K562 (cell line): ENCODE measurements around the gene ZDHHC14. TPM values are rescaled to one million over a fixed set of nuclear protein-coding genes. Genes with fewer than 3 reads are reported as not detected.

Experiments used
- BHLHE40 ChIP-seq: IDR thresholded peaks from 2 replicates; pipeline ENCODE4 v1.6.1; 2011; ENCODE audit warnings: low read length, improper control_type of control experiment
- CBX1 ChIP-seq: sonication (generic); IDR thresholded peaks from 2 replicates; pipeline ENCODE4 v1.6.1; 2016; ENCODE audit warnings: antibody characterized with exemption, low read depth, mild to moderate bottlenecking
- DEAF1 ChIP-seq: fragments of 450-650 bp; formaldehyde crosslinking; IDR thresholded peaks from 2 replicates; pipeline ENCODE4 v1.4.0; 2020; ENCODE audit warnings: mild to moderate bottlenecking, moderate library complexity
- EP300 ChIP-seq: IDR thresholded peaks from 2 replicates; pipeline ENCODE4 v1.6.1; 2012; ENCODE audit warnings: low read length, improper control_type of control experiment
- NEUROD1 ChIP-seq: fragments of 150-350 bp; IDR thresholded peaks from 2 replicates; pipeline ENCODE4 v1.6.1; 2014; ENCODE audit warnings: borderline replicate concordance, low read length, low read depth; ENCODE audit not compliant: partially characterized antibody
- PHF21A ChIP-seq: fragments of 450-650 bp; IDR thresholded peaks from 2 replicates; pipeline ENCODE4 v1.6.1; 2017; ENCODE audit warnings: low read depth, borderline replicate concordance
- TCF15 ChIP-seq: fragments of 250-450 bp; sonication (Bioruptor Pico); IDR thresholded peaks from 2 replicates; pipeline ENCODE4 v1.8.0; 2022; ENCODE audit warnings: moderate library complexity, mild to moderate bottlenecking, inconsistent platforms
- ZBTB17 ChIP-seq: fragments of 450-650 bp; formaldehyde crosslinking; IDR thresholded peaks from 2 replicates; pipeline ENCODE4 v1.4.0; 2020; ENCODE audit warnings: mild to moderate bottlenecking
- ZNF384 ChIP-seq: IDR thresholded peaks from 2 replicates; pipeline ENCODE4 v1.6.1; 2012; ENCODE audit warnings: low read depth, low read length, improper control_type of control experiment
- ZNF830 ChIP-seq: fragments of 250-450 bp; sonication (Bioruptor Pico); IDR thresholded peaks from 2 replicates; pipeline ENCODE4 v1.5.0; 2021; ENCODE audit warnings: mild to moderate bottlenecking
- polyA plus RNA-seq, 8 experiments: library from polyadenylated mRNA; depleted of rRNA in 4 of 8; stranded (reverse) in 5 of 8; unstranded in 3 of 8; fragments of >200 nt; fragmentation: Nextera tagmentation in 2 of 8; fragmentation: Illumina TruSeq in 1 of 8; extraction: Ambion mirVana in 2 of 8; extraction: Trizol in 1 of 8; gene quantifications; 2 replicates each; pipeline versions ENCODE4 v1.2.1 to v1.2.3, GENCODE V29; 2011 to 2014; ENCODE audit warnings: inconsistent platforms in 1 of 8, missing spikeins in 1 of 8
- total RNA-seq, 7 experiments: library from RNA; depleted of rRNA in 6 of 7; stranded (reverse); fragments of >200 nt in 6 of 7; fragmentation: Illumina TruSeq in 2 of 7; extraction: Trizol in 2 of 7; gene quantifications; 2 replicates each; pipeline versions ENCODE4 v1.2.1 to v1.2.3, GENCODE V29; 2011 to 2021; ENCODE audit warnings: low replicate concordance in 1 of 7
- TF ChIP-seq, protein P1 (sequence below): fragments of 450-650 bp; IDR thresholded peaks from 2 replicates; pipeline ENCODE4 v1.6.1; 2017; ENCODE audit warnings: antibody characterized with exemption, mild to moderate bottlenecking
- TF ChIP-seq, protein P2 (sequence below): sonication (generic); formaldehyde crosslinking; IDR thresholded peaks from 2 replicates; pipeline ENCODE4 v1.8.0; 2022; ENCODE audit warnings: mild to moderate bottlenecking, missing genetic modification reagents
- TF ChIP-seq, protein P3 (sequence below): sonication (generic); formaldehyde crosslinking; IDR thresholded peaks from 2 replicates; pipeline ENCODE4 v1.8.0; 2022; ENCODE audit warnings: mild to moderate bottlenecking, missing genetic modification reagents
- TF ChIP-seq, protein P4 (sequence below): fragments of 450-650 bp; IDR thresholded peaks from 2 replicates; pipeline ENCODE4 v1.7.0; 2016; ENCODE audit warnings: borderline replicate concordance
- TF ChIP-seq, protein P5 (sequence below): fragments of 250-450 bp; sonication (Bioruptor Pico); IDR thresholded peaks from 2 replicates; pipeline ENCODE4 v1.4.0; 2020; ENCODE audit warnings: mild to moderate bottlenecking, moderate library complexity, borderline replicate concordance

Gene ZDHHC14
- total and polyA plus RNA-seq, 9 of the 15 experiments (the other 6 are each of a cell fraction or from before 2014, with no cell fraction given): 0.92 to 23.1 (median 13.8) TPM

GRCh38 chr6:157433678-157434081 lies 52.7 kb downstream of the ZDHHC14 start (continued):
- TF ChIP-seq, protein P1, sequence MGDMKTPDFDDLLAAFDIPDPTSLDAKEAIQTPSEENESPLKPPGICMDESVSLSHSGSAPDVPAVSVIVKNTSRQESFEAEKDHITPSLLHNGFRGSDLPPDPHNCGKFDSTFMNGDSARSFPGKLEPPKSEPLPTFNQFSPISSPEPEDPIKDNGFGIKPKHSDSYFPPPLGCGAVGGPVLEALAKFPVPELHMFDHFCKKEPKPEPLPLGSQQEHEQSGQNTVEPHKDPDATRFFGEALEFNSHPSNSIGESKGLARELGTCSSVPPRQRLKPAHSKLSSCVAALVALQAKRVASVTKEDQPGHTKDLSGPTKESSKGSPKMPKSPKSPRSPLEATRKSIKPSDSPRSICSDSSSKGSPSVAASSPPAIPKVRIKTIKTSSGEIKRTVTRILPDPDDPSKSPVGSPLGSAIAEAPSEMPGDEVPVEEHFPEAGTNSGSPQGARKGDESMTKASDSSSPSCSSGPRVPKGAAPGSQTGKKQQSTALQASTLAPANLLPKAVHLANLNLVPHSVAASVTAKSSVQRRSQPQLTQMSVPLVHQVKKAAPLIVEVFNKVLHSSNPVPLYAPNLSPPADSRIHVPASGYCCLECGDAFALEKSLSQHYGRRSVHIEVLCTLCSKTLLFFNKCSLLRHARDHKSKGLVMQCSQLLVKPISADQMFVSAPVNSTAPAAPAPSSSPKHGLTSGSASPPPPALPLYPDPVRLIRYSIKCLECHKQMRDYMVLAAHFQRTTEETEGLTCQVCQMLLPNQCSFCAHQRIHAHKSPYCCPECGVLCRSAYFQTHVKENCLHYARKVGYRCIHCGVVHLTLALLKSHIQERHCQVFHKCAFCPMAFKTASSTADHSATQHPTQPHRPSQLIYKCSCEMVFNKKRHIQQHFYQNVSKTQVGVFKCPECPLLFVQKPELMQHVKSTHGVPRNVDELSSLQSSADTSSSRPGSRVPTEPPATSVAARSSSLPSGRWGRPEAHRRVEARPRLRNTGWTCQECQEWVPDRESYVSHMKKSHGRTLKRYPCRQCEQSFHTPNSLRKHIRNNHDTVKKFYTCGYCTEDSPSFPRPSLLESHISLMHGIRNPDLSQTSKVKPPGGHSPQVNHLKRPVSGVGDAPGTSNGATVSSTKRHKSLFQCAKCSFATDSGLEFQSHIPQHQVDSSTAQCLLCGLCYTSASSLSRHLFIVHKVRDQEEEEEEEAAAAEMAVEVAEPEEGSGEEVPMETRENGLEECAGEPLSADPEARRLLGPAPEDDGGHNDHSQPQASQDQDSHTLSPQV: peak; percentile 77
- TF ChIP-seq, protein P2, sequence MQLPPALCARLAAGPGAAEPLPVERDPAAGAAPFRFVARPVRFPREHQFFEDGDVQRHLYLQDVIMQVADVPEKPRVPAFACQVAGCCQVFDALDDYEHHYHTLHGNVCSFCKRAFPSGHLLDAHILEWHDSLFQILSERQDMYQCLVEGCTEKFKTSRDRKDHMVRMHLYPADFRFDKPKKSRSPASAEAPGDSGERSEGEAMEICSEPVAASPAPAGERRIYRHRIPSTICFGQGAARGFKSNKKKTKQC: no peak
- TF ChIP-seq, protein P3, sequence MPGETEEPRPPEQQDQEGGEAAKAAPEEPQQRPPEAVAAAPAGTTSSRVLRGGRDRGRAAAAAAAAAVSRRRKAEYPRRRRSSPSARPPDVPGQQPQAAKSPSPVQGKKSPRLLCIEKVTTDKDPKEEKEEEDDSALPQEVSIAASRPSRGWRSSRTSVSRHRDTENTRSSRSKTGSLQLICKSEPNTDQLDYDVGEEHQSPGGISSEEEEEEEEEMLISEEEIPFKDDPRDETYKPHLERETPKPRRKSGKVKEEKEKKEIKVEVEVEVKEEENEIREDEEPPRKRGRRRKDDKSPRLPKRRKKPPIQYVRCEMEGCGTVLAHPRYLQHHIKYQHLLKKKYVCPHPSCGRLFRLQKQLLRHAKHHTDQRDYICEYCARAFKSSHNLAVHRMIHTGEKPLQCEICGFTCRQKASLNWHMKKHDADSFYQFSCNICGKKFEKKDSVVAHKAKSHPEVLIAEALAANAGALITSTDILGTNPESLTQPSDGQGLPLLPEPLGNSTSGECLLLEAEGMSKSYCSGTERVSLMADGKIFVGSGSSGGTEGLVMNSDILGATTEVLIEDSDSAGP: no peak
- TF ChIP-seq ZBTB17 (CRISPR knock-in tag): no peak
- no peak for TF ChIP-seq NEUROD1
- TF ChIP-seq, protein P4, sequence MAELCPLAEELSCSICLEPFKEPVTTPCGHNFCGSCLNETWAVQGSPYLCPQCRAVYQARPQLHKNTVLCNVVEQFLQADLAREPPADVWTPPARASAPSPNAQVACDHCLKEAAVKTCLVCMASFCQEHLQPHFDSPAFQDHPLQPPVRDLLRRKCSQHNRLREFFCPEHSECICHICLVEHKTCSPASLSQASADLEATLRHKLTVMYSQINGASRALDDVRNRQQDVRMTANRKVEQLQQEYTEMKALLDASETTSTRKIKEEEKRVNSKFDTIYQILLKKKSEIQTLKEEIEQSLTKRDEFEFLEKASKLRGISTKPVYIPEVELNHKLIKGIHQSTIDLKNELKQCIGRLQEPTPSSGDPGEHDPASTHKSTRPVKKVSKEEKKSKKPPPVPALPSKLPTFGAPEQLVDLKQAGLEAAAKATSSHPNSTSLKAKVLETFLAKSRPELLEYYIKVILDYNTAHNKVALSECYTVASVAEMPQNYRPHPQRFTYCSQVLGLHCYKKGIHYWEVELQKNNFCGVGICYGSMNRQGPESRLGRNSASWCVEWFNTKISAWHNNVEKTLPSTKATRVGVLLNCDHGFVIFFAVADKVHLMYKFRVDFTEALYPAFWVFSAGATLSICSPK: no peak
- TF ChIP-seq, protein P5, sequence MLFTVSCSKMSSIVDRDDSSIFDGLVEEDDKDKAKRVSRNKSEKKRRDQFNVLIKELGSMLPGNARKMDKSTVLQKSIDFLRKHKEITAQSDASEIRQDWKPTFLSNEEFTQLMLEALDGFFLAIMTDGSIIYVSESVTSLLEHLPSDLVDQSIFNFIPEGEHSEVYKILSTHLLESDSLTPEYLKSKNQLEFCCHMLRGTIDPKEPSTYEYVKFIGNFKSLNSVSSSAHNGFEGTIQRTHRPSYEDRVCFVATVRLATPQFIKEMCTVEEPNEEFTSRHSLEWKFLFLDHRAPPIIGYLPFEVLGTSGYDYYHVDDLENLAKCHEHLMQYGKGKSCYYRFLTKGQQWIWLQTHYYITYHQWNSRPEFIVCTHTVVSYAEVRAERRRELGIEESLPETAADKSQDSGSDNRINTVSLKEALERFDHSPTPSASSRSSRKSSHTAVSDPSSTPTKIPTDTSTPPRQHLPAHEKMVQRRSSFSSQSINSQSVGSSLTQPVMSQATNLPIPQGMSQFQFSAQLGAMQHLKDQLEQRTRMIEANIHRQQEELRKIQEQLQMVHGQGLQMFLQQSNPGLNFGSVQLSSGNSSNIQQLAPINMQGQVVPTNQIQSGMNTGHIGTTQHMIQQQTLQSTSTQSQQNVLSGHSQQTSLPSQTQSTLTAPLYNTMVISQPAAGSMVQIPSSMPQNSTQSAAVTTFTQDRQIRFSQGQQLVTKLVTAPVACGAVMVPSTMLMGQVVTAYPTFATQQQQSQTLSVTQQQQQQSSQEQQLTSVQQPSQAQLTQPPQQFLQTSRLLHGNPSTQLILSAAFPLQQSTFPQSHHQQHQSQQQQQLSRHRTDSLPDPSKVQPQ: no peak
- TF ChIP-seq TCF15 (CRISPR knock-in tag): no peak
- TF ChIP-seq BHLHE40: 0 out of 2 replicates have a peak, but pooled peaks have one; percentile 50
- no peak for TF ChIP-seq DEAF1 (CRISPR knock-in tag)
- TF ChIP-seq ZNF384: no peak
- no peak for TF ChIP-seq PHF21A
- no peak for TF ChIP-seq ZNF830
- 0 out of 2 replicates have a peak, but pooled peaks have one; percentile 28 for TF ChIP-seq EP300
- TF ChIP-seq CBX1: no peak
